Measurements from ENCODE around the gene LCN6. TPM values are rescaled to one million over a fixed set of nuclear protein-coding genes. Genes with fewer than 3 reads are reported as not detected.
"Not testable (repeated sequence)": the region's sequence is repeated elsewhere in the genome, so short reads cannot be mapped to it uniquely, and the experiment has no call there.

The LCN6 gene
- total RNA-seq, 2 donors from 2014 or later: 7.8 to 16.2 TPM

DNA sequence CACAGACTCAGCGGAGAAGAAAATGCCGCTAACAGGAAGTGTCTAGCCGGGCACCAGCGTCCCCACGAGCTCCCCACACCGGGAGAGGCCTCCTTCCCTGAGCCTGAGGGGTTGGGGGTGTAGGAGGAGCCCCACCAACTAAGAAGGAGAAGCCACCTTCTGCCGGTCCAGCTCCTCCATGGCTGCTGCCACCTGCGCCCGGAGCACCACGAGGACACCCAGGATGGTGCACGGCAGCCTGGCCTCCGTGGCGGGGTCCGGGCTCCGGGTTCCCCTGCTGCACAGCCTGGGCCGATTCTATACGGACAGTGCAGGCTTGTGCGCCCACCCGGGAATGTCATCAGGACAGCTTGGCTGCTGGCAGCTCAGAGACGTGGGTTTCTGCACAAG is 9.4 kb upstream of the LCN6 start:
- H3K27ac ChIP-seq: no peak overlapping the region

DNA sequence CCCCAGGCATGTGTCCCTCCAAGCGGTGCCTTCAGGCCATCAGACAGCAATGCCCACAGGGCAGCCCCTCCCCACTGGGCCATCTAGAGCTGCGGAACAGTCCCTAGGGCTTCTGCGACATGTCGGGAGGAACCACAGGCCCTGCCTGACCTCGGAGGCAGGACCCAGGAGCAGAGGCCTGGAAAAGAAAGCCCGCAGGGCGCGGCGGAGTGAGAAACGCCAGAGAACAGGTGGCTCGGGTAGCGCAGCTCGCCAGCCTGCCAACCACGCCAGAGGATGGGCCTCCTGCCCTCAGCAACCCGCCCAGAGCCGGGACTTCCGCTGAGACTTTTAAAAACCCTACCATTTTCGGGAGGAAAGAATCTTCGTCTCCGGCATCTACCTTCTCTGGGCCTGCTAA is 9.0 kb upstream of the LCN6 start:
- DNase-seq (ENCODE audit: low spot score): no peak
- no peaks in the 10 kb centered on the region for H3K36me3 ChIP-seq
- TF ChIP-seq, protein P1, sequence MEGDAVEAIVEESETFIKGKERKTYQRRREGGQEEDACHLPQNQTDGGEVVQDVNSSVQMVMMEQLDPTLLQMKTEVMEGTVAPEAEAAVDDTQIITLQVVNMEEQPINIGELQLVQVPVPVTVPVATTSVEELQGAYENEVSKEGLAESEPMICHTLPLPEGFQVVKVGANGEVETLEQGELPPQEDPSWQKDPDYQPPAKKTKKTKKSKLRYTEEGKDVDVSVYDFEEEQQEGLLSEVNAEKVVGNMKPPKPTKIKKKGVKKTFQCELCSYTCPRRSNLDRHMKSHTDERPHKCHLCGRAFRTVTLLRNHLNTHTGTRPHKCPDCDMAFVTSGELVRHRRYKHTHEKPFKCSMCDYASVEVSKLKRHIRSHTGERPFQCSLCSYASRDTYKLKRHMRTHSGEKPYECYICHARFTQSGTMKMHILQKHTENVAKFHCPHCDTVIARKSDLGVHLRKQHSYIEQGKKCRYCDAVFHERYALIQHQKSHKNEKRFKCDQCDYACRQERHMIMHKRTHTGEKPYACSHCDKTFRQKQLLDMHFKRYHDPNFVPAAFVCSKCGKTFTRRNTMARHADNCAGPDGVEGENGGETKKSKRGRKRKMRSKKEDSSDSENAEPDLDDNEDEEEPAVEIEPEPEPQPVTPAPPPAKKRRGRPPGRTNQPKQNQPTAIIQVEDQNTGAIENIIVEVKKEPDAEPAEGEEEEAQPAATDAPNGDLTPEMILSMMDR (IDR thresholded peaks at IDR 0.05): no peak
- TF ChIP-seq POLR2A (IDR thresholded peaks at IDR 0.05): no peak
- no peak for TF ChIP-seq POLR2AphosphoS5 (IDR thresholded peaks at IDR 0.05)
- H3K27me3 ChIP-seq (replicated peaks; ENCODE audit: insufficient read depth): no peaks in the 10 kb centered on the region
- no peaks in the 10 kb centered on the region for H3K9me3 ChIP-seq
- intact Hi-C loops (cut with DNase I): no loop called here
- H3K27ac ChIP-seq: no peak overlapping the region
- no peak overlapping the region for H3K4me3 ChIP-seq
- no peaks in the 10 kb centered on the region for H3K4me1 ChIP-seq (replicated peaks)
- WGBS: 91% methylated on average over 20 of the region's 20 CpGs

More for the DNA sequence above, 9.4 kb upstream of the LCN6 start:
- no peak for TF ChIP-seq POLR2AphosphoS5 (IDR thresholded peaks at IDR 0.05)
- no peak for TF ChIP-seq POLR2A (IDR thresholded peaks at IDR 0.05)
- TF ChIP-seq, protein P1 (IDR thresholded peaks at IDR 0.05): no peak
- 84% methylated on average over 18 of the region's 20 CpGs for WGBS
- intact Hi-C loops (cut with DNase I): no loop called here
- H3K36me3 ChIP-seq: no peaks in the 10 kb centered on the region
- no peaks in the 10 kb centered on the region for H3K27me3 ChIP-seq (replicated peaks; ENCODE audit: insufficient read depth)
- no peak for DNase-seq (ENCODE audit: low spot score)
- no peaks in the 10 kb centered on the region for H3K4me1 ChIP-seq (replicated peaks)
- H3K4me3 ChIP-seq: no peak overlapping the region
- no peaks in the 10 kb centered on the region for H3K9me3 ChIP-seq

DNA sequence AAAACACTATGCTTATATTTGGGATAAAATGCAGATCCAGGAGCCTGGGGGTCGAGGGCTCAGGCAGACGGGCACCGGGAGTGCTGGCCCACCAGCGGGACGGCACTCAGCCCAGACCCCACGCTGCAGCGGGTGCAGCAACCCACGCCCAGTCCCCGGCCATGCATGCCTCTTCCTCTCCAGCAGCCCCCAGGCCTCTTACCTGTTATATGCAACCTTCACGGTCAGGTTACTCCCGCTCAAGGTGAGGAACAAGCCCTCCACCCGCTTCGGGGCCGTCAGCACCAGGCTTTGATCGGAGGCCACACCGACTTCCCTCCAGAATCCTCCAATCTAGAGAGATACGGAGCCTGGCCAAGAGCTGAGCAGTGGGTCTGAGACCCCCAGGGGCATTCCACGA is 8.5 kb upstream of the LCN6 start:
- no peak for TF ChIP-seq POLR2AphosphoS5 (IDR thresholded peaks at IDR 0.05)
- TF ChIP-seq, protein P1 (IDR thresholded peaks at IDR 0.05): no peak
- TF ChIP-seq POLR2A (IDR thresholded peaks at IDR 0.05): no peak
- 89% methylated on average over 18 of the region's 18 CpGs for WGBS

DNA sequence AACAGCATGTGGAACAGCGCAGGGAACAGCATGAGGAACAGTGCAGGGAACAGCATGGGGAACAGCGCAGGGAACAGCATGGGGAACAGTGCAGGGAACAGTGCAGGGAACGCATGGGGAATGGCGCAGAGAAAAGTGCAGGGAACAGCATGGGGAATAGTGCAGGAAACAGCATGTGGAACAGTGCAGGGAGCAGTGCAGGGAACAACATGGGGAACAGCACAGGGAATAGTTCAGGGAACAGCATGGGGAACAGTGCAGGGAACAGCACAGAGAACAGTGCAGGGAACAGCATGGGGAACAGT is 7.8 kb upstream of the LCN6 start:
- no peak for DNase-seq (ENCODE audit: low spot score)
- Histone ChIP-seq H3K9me3 (no peaks in the 10 kb centered on the region), H3K4me3 (no peak overlapping the region), H3K4me1 (replicated peaks) (no peaks in the 10 kb centered on the region), H3K36me3 (no peaks in the 10 kb centered on the region), H3K27me3 (replicated peaks; ENCODE audit: insufficient read depth) (no peaks in the 10 kb centered on the region), H3K27ac (no peak overlapping the region)
- WGBS: 86% methylated on average over 4 of the region's 4 CpGs
- intact Hi-C loops (cut with DNase I): no loop called here
- TF ChIP-seq POLR2A (IDR thresholded peaks at IDR 0.05): no peak
- TF ChIP-seq POLR2AphosphoS5 (IDR thresholded peaks at IDR 0.05): no peak
- TF ChIP-seq, protein P1 (IDR thresholded peaks at IDR 0.05): no peak

More for the DNA sequence above, 8.5 kb upstream of the LCN6 start:
- H3K27me3 ChIP-seq (replicated peaks; ENCODE audit: insufficient read depth): no peaks in the 10 kb centered on the region
- H3K4me1 ChIP-seq (replicated peaks): no peaks in the 10 kb centered on the region
- H3K36me3 ChIP-seq: no peaks in the 10 kb centered on the region
- H3K4me3 ChIP-seq: no peak overlapping the region
- no peaks in the 10 kb centered on the region for H3K9me3 ChIP-seq
- no peak for DNase-seq (ENCODE audit: low spot score)
- H3K27ac ChIP-seq: no peak overlapping the region
- intact Hi-C loops (cut with DNase I): no loop called here

DNA sequence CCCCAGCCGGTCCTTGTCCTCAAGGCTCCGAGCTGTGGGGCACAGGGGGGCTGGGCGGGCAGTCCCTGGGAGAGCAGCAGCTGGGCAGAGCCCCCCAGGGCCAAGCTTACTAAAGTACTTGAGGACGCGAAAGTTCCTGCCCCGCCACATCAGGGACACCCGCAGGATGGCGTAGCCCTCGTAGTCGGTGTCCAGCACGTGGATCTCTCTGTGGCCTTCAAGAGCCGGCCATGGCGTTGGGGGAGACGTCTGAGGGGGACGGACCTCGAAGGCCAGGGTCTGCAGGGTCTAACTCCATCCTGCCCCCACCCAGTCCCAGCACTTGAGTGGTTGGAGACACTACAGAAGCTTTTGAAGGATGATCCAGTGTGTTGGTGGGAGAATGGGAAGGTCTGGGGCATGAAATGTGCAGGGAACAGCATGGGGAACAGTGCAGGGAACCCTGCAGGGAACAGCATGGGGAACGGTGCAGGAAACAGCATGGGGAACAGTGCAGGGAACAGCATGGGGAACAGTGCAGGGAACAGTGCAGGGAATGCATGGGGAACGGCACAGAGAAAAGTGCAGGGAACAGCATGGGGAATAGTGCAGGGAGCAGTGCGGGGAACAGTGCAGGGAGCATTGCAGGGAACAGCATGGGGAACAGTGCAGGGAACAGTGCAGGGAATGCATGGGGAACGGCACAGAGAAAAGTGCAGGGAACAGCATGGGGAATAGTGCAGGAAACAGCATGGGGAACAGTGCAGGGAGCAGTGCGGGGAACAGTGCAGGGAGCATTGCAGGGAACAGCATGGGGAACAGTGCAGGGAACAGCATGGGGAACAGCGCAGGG is 7.2 kb upstream of the LCN6 start:
- H3K27ac ChIP-seq; DNase-seq (ENCODE audit: low spot score); H3K9me3 ChIP-seq; H3K27me3 ChIP-seq (replicated peaks; ENCODE audit: insufficient read depth); H3K4me1 ChIP-seq (replicated peaks); H3K4me3 ChIP-seq; H3K36me3 ChIP-seq; intact Hi-C loops (cut with DNase I): not testable (repeated sequence)
- 86% methylated on average over 22 of the region's 22 CpGs for WGBS

Measured in prostate gland (tissue), 2 donors.